ENCODE data around the gene RPS2.

The RPS2 gene

DNA sequence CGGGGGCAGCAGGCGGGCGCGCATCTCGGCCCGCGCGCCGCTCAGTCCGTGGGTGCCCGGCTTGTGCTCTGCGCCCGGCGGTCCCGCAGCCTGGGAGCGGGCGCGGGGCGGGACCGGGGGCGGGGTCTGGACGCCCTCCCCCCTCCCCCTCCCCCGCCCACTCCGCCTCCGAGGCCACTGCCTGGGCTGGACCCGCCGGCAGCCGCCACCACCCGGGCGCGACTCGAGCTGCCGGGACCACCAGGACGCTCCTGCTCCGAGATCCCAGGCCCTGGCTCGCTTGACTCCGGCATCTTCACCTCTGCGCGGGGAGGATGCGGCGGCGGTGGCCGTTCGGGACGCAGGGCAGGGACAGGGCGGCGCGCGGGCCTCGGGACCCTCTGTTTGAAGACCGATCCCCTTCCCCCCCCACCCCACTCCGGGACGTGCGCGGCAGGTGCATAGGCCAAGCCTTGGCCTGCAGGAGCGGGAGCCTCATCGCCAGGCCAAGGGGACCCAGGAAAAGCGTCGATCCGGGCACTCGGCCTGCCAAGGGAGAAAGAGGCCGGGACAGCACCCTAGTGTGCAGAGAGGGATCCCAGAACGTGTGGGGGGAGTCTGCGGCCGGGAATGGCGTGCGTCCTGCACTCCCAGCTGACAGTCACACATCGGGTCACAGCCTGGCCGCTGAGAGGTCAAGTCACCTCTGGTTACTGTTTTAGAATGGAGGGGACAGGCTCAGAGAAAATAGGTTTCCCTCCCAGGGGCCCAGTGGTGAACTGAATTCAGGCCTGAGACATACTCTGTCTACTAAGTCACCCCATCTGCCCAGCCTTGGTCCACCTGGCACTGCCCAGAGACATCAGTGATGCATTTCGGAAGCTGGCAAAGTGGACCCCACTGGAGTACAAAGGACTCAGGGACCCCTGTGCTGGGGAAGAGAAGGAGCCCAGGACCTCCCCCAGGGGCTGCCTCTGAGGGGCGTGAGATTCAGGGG lies 46.0 kb downstream of the RPS2 start, which contains the start of gene HS3ST6:
Gene HS3ST6, minus strand, starts transcription at position 65 of the 976 bp plus-strand sequence. CDS start 92 bp downstream, outside the sequence.
- DNase-seq: no peak

DNA sequence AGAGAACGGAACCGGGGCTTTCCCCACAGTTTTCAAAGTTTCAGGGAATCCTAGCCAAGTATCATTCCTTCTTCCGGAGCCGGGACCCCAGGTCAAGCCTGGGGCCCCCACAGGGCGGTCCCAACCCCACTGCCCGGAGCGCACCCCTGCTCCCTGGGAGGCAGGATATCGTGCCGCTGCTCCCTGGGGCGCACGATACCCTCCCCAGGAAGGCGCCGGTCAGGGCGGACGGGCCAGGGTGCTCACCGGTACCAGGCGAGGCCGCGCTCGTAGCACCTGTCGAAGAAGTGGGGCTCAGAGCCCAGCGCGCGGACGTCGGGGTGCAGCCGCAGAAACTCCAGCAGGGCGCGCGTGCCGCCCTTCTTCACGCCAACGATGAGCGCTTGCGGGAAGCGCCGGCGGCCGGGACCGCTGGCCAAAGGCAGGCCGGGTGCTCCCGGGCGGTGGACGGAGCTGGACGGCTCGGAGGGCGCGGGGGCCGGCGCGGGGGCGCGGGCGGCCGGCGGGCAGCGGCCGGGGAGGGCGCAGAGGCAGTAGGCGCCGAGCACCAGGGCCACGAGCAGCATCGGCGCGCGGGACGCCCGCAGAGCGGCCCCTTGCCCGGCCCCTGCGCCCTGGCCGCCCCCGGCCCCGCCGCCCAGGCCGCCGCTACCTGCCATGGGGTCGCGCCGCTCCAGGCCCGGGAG lies 46.8 kb downstream of the RPS2 start:
- DNase-seq: no peak

- no peak for DNase-seq
Observed at GRCh38 chr16:1917056-1917664, 47.5 kb downstream of the RPS2 start.

DNA sequence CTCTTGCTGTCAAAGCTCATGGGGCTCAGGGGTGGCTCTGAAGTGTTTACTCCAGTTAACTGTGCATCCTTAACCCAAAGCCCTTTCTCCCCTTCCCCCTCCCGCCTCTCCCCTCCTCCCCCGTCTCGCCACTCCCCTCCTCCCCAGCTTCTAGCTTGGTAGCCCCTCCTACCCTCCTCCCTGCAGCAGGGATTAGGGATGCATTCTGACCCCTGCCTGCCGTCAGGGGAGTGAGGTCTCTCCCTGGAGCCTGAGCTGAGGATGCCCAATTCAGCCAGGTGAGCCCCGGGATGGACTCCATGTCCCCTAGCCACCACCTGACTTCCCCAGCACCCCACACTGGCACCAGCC lies 48.0 kb downstream of the RPS2 start:
- DNase-seq: no peak

GRCh38 chr16:1915732-1916639 lies 48.6 kb downstream of the RPS2 start:
- no peak for DNase-seq

DNA sequence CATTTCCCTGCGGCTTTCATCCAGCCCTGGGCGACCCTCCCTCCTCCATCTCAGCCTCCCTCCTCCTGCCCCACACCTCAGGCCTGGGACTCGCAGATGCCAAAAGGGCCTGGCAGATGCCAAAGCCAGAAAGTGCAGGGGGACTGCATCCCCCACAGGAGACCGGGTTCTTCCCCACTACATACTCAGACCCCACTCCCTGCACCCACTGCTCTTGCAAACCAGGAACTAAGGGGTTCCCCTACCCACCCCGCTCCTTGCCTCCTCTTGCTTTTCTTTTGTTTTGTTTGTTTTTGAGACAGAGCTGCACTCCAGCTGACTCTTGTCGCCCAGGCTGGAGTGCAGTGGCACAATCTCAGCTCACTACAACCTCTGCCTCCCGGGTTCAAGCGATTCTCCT lies 49.6 kb downstream of the RPS2 start:
- DNase-seq: no peak

DNA sequence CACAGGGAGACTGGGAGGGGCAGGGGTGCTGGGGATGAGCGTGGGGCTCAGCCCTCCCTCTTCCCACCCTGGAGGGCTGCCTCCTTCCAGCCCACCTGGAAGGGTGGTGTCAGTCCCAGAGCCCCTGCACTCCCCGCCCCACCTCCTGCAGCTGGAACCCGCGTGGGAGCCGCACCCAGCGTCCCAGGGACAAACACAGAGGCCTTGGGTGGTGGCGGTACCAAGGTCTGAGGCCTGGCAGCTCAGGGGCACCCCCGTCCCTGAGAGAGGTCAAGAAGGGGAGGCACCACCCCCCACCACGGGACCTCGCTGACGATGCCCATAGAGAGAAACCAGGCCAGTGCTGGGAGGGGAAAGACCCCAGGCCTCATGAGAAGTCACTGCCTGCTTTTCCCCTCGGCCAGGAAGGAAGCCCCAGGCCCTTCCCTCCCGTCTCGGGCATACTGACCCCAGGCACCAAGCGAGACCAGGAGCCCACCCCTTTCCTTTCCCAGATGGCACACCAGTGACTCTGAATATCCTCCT lies 50.5 kb downstream of the RPS2 start:
- no peak for DNase-seq

DNA sequence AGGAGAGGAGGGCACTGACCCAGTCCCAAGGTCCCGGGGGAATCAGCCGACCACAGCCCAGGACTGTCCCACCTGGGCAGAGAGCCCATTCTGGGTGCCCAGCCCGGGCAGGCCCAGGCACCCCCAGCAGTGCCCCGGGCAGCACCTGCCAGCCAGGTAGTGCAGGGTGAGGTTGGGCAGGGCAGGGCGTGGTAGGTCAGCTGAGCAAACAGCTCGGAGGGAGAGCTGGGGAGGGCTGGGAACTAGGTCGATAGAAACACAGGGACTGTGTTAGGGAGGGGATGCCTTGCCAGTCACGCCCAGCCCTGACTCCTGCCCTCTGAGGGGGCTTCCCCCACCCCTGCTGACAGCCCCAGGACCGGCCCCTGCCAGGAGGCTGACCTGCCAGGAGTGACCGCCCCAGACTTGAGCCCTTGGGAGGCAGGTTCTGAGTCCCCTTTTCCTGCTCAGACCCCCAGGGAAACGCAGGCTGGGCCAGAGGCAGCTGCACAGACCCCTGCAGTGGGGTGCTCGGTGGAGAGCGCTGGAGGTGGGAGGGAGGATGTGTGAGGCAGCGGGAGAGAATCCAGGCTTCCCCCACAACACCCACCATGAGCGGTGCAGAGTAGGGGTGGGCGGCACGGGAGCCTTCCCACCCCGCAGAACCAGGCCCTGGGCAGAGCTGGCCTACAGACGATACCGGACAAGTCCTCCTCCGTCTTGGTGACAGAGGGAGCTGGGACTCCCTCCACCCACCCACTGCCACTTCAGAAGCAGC lies 51.1 kb downstream of the RPS2 start:
- peak; percentile 51 for DNase-seq

GRCh38 chr16:1912215-1912543 lies 52.4 kb downstream of the RPS2 start:
- no peak for DNase-seq
